Immature natural killer cell (primary cell): ENCODE measurements around the gene HLA-DPB1. TPM values are rescaled to one million over a fixed set of nuclear protein-coding genes. Genes with fewer than 3 reads are reported as not detected.
"Not testable (repeated sequence)": the region's sequence is repeated elsewhere in the genome, so short reads cannot be mapped to it uniquely, and the experiment has no call there.

Source experiments
- DNase-seq, 3 donors: peaks; one replicate each; pipeline ENCODE4 v3.0.0; 2022; ENCODE audit warnings: mixed read lengths in 1 of 3
- H3K27ac Mint-ChIP-seq, 6 donors: one replicate each; pipeline ENCODE4 v1.8.0; 2020; ENCODE audit warnings: mixed read lengths in 6 of 6, mild to moderate bottlenecking in 5 of 6, inconsistent platforms in 4 of 6, moderate library complexity in 3 of 6
- H3K27me3 Mint-ChIP-seq, 3 donors: one replicate each; pipeline ENCODE4 v1.8.0; 2020 to 2021; ENCODE audit warnings: low read depth in 3 of 3, mild to moderate bottlenecking in 3 of 3, mixed read lengths in 3 of 3, moderate library complexity in 3 of 3, inconsistent platforms in 1 of 3
- H3K36me3 Mint-ChIP-seq, 3 donors: one replicate each; pipeline ENCODE4 v1.8.0; 2020; ENCODE audit warnings: mixed read lengths in 3 of 3, inconsistent platforms in 2 of 3, mild to moderate bottlenecking in 2 of 3
- H3K4me1 Mint-ChIP-seq, 2 donors: one replicate each; pipeline ENCODE4 v1.8.0; 2020; ENCODE audit warnings: inconsistent platforms in 2 of 2, mild to moderate bottlenecking in 2 of 2, mixed read lengths in 2 of 2, moderate library complexity in 1 of 2
- H3K4me3 Mint-ChIP-seq, 5 donors: one replicate each; pipeline ENCODE4 v1.8.0; 2020; ENCODE audit warnings: mild to moderate bottlenecking in 5 of 5, mixed read lengths in 5 of 5, inconsistent platforms in 3 of 5, moderate library complexity in 3 of 5
- H3K9me3 Mint-ChIP-seq, 6 donors: one replicate each; pipeline ENCODE4 v1.8.0; 2020; ENCODE audit warnings: mild to moderate bottlenecking in 6 of 6, mixed read lengths in 6 of 6, inconsistent platforms in 4 of 6, moderate library complexity in 3 of 6
- polyA plus RNA-seq, 3 donors: library from polyadenylated mRNA; unstranded; fragments of 300-500 nt; fragmentation: Illumina TruSeq; gene quantifications; one replicate each; pipeline ENCODE4 v1.2.3, GENCODE V29; 2021

The HLA-DPB1 gene
- polyA plus RNA-seq, 3 donors from 2014 or later, result 183 to 353 (median 296) TPM

DNA sequence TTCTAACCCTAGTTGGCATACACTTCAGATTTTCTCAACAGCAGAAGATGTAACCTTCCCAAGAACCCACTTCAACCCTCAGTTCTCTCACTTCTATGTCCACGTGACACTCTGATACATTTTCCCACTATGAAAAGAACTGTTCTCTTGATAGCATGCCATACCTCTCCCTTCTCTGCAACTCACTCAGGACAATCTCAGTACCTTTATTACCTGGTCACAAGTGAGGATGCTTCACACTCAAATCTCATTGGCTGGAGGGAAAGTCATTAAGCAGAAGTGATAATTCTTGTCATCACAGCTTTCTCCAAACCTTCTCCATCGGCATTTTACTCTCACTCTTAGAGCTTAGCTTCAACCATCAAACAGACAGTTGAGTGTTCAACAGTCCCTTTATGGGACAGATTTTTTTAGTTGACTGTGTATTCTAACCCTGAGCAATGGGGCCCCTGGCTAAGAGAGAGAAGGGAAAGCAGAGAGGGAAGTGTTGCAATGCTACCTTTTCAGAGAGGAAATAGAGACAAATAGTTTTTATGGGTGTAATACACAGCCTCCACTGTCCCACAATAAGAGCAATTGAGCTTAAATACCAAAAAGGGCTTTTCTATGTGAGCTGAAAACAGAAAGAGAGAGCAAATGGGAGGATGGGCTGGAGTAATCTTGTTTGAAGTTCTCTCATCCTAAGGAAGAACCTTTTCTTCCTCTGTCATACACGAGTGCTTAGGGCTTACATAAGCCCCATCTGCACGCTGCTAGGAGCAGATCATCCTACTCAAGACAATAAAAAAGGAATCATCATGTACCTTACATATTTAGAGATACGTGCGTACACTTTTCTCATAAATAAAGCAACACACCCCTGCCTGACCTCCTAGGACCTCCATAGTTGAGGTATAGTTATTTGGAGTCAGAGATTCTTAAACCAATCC, 18.3 kb upstream of the HLA-DPB1 start:
- Mint-ChIP-seq H3K27ac (peak overlapping the region in 2 of 6 donors; percentile 1 to 13), H3K4me1 (peaks cover 0 to 12% of the 10 kb centered on the region in 2 donors), H3K36me3 (no peaks in the 10 kb centered on the region), H3K9me3 (no peaks in the 10 kb centered on the region), H3K4me3 (peak overlapping the region in 1 of 5 donors; percentile 37), H3K27me3 (peaks cover 1 to 6% (median 2%) of the 10 kb centered on the region in 3 donors)
- DNase-seq, result no peak

DNA sequence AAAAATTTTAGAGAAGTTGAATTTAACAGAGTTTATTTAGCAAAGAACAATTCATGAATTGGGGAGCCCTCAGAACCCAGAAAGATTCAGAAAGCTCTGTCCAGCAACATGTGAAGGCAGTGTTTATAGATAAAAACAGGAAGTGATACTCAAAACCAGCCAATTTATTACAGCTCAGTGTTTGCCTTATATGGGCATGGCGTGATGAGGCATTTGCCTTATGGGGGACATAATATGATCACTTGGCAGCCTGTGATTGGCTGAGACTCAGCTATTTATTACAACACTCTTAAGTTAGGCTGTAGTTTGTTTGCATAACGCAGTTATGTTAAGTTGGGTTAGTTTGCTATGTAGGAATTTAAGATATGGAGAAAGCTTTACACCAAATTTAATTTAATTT, 13.8 kb upstream of the HLA-DPB1 start:
- Mint-ChIP-seq H3K27ac (no peak overlapping the region), H3K4me3 (no peak overlapping the region), H3K9me3 (peaks cover 0 to 4% (median 0%) of the 10 kb centered on the region in 6 donors), H3K27me3 (peaks cover 0 to 3% (median 2%) of the 10 kb centered on the region in 3 donors), H3K4me1 (peaks cover 0 to 8% of the 10 kb centered on the region in 2 donors), H3K36me3 (peaks cover 7 to 21% (median 7%) of the 10 kb centered on the region in 3 donors)
- DNase-seq, result no peak

DNA sequence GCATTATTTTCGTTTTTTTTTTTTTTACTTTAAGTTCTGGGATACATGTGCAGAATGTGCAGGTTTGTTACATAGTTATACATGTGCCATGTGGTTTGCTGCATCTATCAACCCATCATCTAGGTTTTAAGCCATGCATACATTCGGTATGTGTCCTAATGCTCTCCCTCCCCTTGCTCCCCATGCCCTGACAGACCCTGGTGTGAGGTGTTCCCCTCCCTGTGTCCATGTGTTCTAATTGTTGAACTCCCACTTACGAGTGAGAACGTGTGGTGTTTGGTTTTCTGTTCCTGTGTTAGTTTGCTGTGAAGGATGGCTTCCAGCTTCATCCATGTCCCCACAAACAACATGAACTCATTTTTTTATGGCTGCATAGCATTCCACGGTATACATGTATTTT, 12.4 kb upstream of the HLA-DPB1 start:
- H3K9me3 Mint-ChIP-seq, H3K4me1 Mint-ChIP-seq, DNase-seq, H3K27me3 Mint-ChIP-seq, H3K4me3 Mint-ChIP-seq: not testable (repeated sequence)
- Mint-ChIP-seq H3K36me3 (peaks cover 17 to 33% (median 19%) of the 10 kb centered on the region in 3 donors), H3K27ac (peak overlapping the region in 1 of 6 donors; percentile 42)

DNA sequence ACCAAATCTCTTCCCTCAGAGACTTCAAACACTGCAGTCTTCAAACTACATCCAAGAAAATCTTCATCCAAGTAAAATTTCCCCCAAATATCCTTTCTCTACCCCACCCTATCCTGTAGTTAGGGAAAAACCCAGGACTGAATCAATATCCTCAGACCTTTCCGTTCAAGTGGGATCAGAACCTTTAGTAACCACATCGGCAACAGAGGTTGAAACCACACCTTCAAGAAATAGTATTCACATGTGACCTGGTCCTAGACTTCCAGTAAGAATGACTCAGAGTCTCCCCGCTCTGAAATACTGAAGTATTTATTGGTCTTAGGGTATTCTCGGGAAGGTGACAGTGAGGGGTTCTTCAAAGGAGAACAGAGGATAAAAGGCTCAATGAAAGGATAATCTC, 11.1 kb upstream of the HLA-DPB1 start:
- peaks cover 0 to 4% (median 2%) of the 10 kb centered on the region in 3 donors for H3K27me3 Mint-ChIP-seq
- H3K27ac Mint-ChIP-seq, result peak overlapping the region in 1 of 6 donors; percentile 73
- H3K4me1 Mint-ChIP-seq, result peaks cover 0 to 2% of the 10 kb centered on the region in 2 donors

DNA sequence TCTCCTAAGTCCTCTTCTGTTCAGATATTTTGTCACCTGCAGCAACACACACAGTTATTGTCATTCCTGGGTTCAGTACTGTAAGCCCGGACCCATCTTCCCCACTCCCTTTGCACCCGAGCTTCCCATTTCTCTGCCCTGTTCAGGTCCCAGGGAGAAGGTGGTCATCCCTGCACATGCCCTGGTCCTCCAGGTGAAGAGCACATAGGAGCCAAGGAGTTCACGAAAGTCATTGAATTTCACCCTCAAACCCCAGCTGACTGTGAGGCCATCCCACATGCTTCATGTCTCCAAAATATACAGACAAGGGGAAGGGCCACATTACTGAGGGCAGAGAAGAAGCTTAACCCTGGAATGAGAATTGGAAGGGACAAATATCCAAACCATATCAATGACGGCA, 10.5 kb upstream of the HLA-DPB1 start:
- Mint-ChIP-seq H3K4me3 (no peak overlapping the region), H3K4me1 (peaks cover 0 to 8% of the 10 kb centered on the region in 2 donors), H3K9me3 (peaks cover 0 to 4% (median under 1%) of the 10 kb centered on the region in 6 donors), H3K27ac (no peak overlapping the region), H3K36me3 (peaks cover 23 to 41% (median 26%) of the 10 kb centered on the region in 3 donors), H3K27me3 (peaks cover 0 to 4% (median 2%) of the 10 kb centered on the region in 3 donors)
- no peak for DNase-seq

More for the DNA sequence above, 11.1 kb upstream of the HLA-DPB1 start:
- Mint-ChIP-seq H3K4me3 (no peak overlapping the region), H3K36me3 (peaks cover 23 to 39% (median 24%) of the 10 kb centered on the region in 3 donors), H3K9me3 (peaks cover 0 to 4% (median under 1%) of the 10 kb centered on the region in 6 donors)
- no peak for DNase-seq

DNA sequence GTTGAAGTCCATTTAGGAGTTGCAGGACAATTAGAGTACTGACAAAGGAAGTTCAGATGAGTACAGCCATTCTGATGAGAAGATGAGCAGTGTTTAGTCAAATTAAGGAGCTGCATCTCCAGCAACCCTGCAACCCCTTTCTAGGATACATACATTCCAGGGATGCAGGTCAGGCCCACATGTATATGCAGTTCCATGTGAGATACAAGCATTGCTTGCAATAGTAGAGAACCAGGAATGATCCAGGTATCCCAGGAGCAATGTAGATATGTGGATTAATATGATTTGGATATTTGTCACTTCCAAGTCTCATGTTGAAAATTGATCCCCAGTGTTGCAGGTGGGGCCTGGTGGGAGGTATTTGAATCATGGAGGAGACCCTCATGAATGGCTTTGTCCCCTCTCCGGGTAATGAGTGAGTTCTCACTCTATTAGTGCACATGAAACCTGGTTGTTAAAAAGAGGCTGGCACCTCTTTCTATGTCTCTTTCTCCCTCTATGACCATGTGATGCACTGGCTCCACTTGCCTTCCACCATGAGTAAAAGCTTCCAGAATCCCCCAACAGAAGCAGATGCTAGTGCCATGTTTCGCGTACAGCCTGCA, 8.8 kb upstream of the HLA-DPB1 start:
- H3K4me1 Mint-ChIP-seq, result peaks cover 13 to 22% of the 10 kb centered on the region in 2 donors
- H3K27me3 Mint-ChIP-seq, result peaks cover 0 to 4% (median 2%) of the 10 kb centered on the region in 3 donors
- peaks cover 0 to 4% (median under 1%) of the 10 kb centered on the region in 6 donors for H3K9me3 Mint-ChIP-seq
- no peak overlapping the region for H3K4me3 Mint-ChIP-seq
- DNase-seq, result no peak
- peaks cover 23 to 41% (median 26%) of the 10 kb centered on the region in 3 donors for H3K36me3 Mint-ChIP-seq
- peak overlapping the region in 1 of 6 donors; percentile 12 for H3K27ac Mint-ChIP-seq

DNA sequence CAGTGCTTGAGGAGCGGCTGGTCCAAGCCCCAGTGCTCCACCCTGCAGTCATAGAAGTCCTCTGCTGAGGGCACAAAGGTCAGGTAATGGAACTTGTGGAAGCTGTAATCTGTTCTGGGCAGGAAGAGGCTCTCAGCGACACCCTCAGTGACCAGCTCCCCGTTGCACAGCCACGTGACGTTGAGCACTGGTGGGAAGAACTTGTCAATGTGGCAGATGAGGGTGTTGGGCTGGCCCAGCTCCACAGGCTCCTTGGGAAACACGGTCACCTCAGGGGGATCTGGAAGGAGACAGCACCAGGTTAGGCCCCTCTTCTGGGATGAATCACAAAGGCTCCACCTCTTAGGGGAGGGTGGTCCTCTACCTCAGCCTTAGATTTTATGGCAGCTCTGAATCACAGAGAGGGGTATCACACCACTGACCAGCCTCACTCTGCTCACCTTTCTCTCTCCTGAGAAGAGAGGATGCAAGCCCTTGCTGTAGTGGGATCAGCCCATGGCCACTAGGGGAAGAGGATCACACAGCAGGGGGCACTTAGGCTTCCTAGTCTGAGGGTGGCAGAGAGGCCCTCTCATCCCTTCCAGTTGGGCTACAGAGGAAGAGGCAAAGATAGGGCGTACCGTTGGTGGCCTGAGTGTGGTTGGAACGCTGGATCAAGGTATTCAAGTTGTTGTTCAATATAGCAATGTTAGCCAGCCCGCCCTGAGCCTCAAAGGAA, 6.6 kb upstream of the HLA-DPB1 start:
- peaks cover 23 to 41% (median 26%) of the 10 kb centered on the region in 3 donors for H3K36me3 Mint-ChIP-seq
- peaks cover 30 to 42% of the 10 kb centered on the region in 2 donors for H3K4me1 Mint-ChIP-seq
- DNase-seq, result no peak
- peaks cover 0 to 7% (median 2%) of the 10 kb centered on the region in 3 donors for H3K27me3 Mint-ChIP-seq
- H3K4me3 Mint-ChIP-seq, result no peak overlapping the region
- H3K9me3 Mint-ChIP-seq, result peaks cover 0 to 4% (median under 1%) of the 10 kb centered on the region in 6 donors
- no peak overlapping the region for H3K27ac Mint-ChIP-seq

DNA sequence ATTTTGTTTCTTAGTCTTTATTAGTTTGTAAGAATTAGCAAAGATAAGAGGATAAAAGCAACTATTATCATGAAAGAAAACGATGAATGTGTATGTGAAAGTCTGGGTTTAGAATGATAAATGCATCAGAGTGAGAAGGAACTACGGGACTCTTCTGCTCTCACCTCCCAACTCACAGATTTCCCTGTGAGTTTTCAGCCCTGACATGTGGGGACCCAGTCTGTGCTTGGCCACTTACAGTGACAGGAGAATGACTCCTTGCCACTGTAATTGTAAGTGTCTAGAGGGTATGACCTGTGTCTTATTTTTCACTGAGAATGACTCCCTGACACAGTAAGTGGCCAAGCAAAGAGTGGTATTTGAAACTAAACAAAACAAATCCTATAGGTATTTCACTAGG, 4.9 kb upstream of the HLA-DPB1 start:
- Mint-ChIP-seq H3K4me3 (peak overlapping the region in 2 of 5 donors; percentile 95 to 97), H3K9me3 (peaks cover 0 to 4% (median under 1%) of the 10 kb centered on the region in 6 donors), H3K27ac (peak overlapping the region in 1 of 6 donors; percentile 21), H3K4me1 (peaks cover 40 to 54% of the 10 kb centered on the region in 2 donors), H3K36me3 (peaks cover 22 to 31% (median 26%) of the 10 kb centered on the region in 3 donors), H3K27me3 (peaks cover 0 to 5% (median 2%) of the 10 kb centered on the region in 3 donors)
- no peak for DNase-seq

DNA sequence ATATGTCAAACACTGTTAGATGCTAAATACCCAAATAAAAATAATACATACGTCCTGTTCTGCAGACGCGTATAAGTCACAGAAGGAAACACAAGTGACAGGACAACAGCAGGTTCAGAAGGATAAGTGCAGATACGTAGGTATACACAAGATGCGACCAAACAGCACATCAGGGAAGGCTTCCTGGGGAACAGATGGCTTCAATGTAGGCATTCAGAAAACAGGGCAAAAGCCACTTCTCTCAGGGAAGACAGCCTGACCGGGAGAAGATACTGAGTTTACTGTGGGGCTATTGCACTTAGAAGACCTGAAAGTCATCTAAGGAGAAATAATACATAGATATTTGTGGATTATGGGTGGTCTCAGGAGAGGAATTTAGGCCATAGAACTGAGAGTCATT, 4.2 kb upstream of the HLA-DPB1 start:
- Mint-ChIP-seq H3K27ac (peak overlapping the region; percentile 8 to 95 (median 40)), H3K27me3 (peaks cover 0 to 6% (median 2%) of the 10 kb centered on the region in 3 donors), H3K4me3 (peak overlapping the region; percentile 39 to 97 (median 92)), H3K9me3 (peaks cover 0 to 2% (median under 1%) of the 10 kb centered on the region in 6 donors), H3K4me1 (peaks cover 47 to 60% of the 10 kb centered on the region in 2 donors), H3K36me3 (peaks cover 16 to 24% (median 22%) of the 10 kb centered on the region in 3 donors)
- no peak for DNase-seq

DNA sequence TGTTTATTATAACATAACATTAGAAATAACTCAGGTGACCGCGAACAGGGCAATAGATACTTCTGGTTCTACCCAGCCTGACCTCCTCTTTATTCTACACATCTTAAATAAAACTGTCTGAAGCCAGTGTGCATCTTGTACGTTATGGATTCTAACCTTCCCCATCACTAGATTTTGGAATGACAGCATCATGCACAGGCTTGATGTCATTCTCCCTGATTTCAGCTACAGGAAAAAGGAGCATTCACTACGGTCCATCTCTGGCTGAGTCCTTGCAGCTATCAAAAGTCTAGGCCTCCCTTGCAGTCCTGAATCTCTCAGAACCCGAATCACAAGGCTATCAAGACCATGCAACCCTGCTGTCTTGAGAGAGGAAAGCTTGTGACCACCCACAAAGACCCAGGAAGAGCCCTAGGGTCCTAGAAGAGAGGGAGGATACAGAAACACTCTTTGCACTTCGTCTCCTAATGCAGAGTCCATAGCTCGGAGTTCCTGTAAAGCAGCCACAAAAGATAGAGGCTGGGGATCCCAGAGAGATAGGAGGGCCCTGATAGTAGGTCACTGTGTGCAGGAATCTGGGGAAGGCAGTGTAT, 3.2 kb upstream of the HLA-DPB1 start:
- Mint-ChIP-seq H3K9me3 (no peaks in the 10 kb centered on the region), H3K4me1 (peaks cover 55 to 71% of the 10 kb centered on the region in 2 donors), H3K36me3 (peaks cover 12 to 14% (median 14%) of the 10 kb centered on the region in 3 donors), H3K27me3 (peaks cover 0 to 7% (median 2%) of the 10 kb centered on the region in 3 donors), H3K27ac (peak overlapping the region; percentile 48 to 95 (median 85)), H3K4me3 (peak overlapping the region; percentile 82 to 97 (median 95))
- DNase-seq, result no peak

DNA sequence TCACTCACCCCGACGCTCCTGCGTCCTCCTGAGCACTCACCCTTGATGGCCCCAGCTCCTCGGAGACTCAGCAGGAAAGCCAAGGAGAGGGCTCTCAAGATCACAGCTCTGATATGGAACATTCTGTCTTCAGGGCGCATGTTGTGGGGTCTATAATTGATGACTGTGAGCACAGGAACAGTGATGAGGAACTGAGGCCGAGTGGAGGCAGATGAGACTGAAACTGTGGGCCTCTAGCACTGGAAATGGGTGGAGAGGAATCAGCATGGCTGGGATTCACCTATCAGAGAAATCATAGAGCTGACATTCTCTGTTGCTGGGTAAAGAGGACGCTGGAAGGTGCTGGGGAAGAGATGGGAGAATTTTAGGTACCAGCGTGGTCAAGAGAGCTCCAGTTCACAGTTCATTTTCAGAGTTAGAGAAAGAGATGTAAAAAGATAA, 2.3 kb upstream of the HLA-DPB1 start, which contains the start of gene HLA-DPA1:
TSS of gene HLA-DPA1 (minus strand) at position 219 of the 441 bp plus-strand sequence.
- peak within 1 kb of the TSS; percentile 82 to 97 (median 95) for H3K4me3 Mint-ChIP-seq
- H3K27me3 Mint-ChIP-seq, result peaks cover 0 to 7% (median 2%) of the 10 kb centered on the region in 3 donors
- peaks cover 4 to 8% (median 8%) of the 10 kb centered on the region in 3 donors for H3K36me3 Mint-ChIP-seq
- DNase-seq, result peak; percentile 55 to 64 (median 56)
- H3K27ac Mint-ChIP-seq, result peak within 1 kb of the TSS; percentile 82 to 95 (median 93)
- no peaks in the 10 kb centered on the region for H3K9me3 Mint-ChIP-seq
- peaks cover 62 to 79% of the 10 kb centered on the region in 2 donors for H3K4me1 Mint-ChIP-seq

DNA sequence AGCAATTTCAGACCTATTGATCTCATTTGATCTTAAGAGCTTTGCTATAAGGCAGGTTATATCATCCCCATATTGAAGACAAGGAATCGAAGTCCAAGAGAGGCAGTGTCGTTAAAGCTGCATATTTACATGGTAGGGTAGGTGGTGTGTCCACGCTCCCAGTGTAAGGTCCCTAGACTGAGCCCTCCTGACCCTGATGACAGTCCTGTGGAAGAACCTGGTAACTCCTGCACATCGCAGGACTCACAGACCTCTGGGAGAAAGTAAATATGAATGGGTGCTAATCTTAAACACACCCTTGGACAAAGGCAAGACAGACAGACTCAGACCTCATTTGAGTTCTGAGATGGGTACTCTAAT, 602 bp upstream of the HLA-DPB1 start:
- Mint-ChIP-seq H3K4me1 (peaks cover 72 to 89% of the 10 kb centered on the region in 2 donors), H3K27me3 (peaks cover 0 to 5% (median 0%) of the 10 kb centered on the region in 3 donors), H3K9me3 (no peaks in the 10 kb centered on the region), H3K36me3 (no peaks in the 10 kb centered on the region), H3K4me3 (peak overlapping the region; percentile 10 to 96 (median 89)), H3K27ac (peak overlapping the region; percentile 82 to 94 (median 89))
- no peak for DNase-seq
